Stimulated activated CD8-positive, alpha-beta memory T cell treated with anti-CD3 and anti-CD28 coated beads, Interleukin-7, amount 100 ng/mL, for 1 hour (primary cell): Measurements from ENCODE around the gene RCL1.

Experiments used
- DNase-seq, 2 donors: peaks; one replicate each; pipeline ENCODE4 v3.0.0-alpha.2; 2020; ENCODE audit warnings: low read depth in 2 of 2

RCL1 gene

GRCh38 chr9:4842213-4842612 is 49.5 kb downstream of the RCL1 start:
- DNase-seq: no peak

- DNase-seq: no peak
Observed at GRCh38 chr9:4842734-4843133, 50.0 kb downstream of the RCL1 start.

- DNase-seq: no peak
Observed at GRCh38 chr9:4844056-4844838, 51.5 kb downstream of the RCL1 start.

DNA sequence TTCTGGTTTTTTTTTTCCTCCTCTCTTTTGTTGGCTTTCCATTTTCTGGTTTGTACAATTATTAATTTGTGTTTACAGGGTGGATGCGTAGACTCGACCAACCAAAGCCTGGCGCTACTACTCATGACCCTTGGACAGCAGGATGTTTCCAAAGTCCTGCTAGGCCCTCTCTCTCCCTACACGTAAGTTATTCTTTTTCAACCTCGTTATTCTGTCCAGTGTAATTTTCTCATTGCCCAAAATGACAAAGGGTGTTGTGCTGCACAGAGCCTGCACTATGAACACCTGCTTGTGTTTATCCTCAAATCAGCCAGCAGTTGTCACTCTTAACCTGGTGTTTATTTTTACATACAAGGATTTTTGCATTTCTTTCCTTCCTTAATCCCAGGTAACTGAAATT is 56.6 kb downstream of the RCL1 start:
- no peak for DNase-seq

- no peak for DNase-seq
Observed at GRCh38 chr9:4850603-4851310, 58.0 kb downstream of the RCL1 start.

DNA sequence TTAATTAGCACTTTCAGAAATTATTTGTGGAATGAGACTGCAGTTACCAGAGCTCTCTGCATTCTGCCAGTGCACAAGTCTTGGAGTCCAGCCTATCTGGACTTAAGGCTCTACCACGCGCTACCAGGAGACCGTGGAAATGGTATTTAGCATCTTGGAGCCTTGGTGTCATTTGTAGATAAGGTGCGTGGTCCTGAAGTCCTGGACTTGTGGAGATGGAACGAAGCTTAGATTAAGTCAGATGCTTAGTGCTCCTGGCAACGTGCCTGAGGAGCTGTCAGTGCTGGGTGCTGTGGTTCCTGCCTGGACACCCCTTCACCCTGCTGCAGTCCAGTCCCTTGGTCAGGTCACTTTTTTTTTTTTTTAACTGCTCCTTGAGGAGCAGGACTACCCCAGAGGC is 59.7 kb downstream of the RCL1 start:
- DNase-seq: no peak

- DNase-seq: no peak
Observed at GRCh38 chr9:4854265-4854590, 61.5 kb downstream of the RCL1 start.

GRCh38 chr9:4855841-4856240 is 63.1 kb downstream of the RCL1 start:
- DNase-seq: no peak

DNA sequence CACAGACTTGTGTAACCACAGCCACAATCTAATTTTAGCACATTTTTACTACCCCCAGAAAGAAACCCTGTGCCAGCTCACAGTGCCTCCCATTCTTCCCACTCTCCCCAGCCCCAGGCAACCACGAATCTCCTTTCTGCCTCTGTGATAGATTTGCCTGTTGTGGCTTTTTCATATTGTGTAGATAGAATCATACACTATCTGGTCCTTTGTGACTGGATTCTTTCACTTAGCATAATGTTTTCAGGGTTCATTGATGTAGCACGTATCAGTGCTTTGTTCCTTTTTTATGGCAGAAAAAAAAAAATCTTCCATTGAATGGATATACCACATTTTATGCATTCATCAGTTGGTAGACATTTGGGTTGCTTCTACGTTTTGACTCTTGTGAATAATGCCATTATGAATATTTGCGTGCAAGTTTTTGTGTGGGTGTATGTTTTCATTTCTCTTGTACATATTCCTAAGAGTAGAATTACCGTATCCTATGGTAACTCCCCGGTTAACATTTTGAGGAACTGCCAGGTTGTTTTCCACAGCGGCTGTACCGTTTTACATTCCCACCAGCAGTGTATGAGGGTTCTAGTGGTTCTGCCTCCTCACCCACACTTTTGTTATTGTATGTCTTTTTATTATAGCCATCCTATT is 64.5 kb downstream of the RCL1 start:
- no peak for DNase-seq

- no peak for DNase-seq
Observed at GRCh38 chr9:4859035-4859434, 66.3 kb downstream of the RCL1 start.

GRCh38 chr9:4860383-4860782 is 67.6 kb downstream of the RCL1 start:
- no peak for DNase-seq

DNA sequence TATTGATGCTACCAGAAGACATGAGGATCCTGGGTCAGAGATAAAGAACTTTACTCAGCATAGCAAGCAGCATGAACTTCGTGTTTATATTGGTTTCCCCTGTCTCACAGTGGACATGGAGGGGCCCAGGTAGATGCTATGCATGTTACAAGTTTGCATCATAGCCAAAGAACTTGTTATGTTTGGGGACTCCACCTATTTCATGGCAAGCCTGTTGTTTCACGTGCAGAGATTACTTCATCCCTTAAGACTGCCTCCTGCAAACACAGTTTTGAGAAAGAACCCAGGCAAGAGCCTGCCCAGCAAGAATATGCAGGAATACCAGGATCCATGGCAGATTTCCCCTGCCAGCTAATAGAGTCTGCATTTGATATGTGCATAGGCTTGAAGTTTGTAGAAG is 68.4 kb downstream of the RCL1 start:
- DNase-seq: no peak

DNA sequence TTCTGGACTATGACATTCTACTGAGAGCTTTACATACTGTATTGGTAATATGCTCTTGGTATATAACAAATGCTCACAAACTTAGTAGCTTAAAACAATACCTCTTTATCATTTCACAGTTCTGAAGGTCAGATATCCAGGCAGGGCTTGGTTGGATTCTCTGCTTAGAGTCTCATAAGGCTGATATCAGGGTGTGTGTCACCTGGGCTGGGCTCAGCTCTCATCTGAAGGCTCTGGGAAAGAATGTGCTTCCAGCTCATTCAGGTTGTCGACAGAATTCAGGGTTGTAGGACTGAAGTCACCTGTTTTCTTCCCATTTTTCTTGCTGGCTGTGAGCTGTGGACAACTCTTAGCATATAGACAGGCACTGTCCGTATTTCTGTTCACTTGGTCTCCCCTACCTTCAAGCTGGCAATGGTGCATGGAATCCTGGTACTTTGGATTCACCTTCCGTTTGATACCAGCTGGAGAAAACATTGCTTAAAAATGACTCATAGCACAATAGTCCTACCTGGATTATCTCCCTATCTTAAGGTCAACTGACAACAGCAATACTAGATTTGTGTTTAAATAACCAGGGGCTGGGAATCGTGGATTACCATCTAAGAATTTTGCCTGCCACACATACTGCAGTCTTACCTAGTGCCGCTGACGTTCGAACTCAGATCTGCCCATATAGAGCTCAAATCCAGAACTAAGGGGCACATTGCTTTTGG is 69.2 kb downstream of the RCL1 start:
- DNase-seq: no peak

GRCh38 chr9:4862506-4863250 is 69.9 kb downstream of the RCL1 start:
- DNase-seq: no peak

DNA sequence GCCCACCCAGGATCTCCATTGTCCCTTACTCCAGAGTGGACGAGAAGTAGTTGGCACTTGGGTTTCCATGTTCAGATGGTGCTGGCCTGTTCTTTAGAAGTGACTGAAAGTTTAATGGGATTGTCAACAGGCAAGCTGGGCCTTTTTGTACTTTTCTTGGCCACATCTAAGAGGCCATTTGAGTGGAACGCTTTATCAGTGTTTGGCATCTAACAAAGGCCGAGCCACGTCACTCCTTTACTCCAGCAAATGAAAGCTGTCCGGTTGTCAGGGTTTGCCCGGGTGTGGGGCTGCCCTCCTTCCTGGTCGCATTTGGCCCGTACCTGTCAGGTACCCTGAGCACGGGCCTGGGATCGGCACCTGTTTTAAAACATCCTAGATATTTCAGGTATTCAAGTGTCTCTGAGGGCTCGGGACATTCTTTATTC is 71.5 kb downstream of the RCL1 start:
- no peak for DNase-seq

- DNase-seq: no peak
Observed at GRCh38 chr9:4864698-4865097, 72.0 kb downstream of the RCL1 start.

DNA sequence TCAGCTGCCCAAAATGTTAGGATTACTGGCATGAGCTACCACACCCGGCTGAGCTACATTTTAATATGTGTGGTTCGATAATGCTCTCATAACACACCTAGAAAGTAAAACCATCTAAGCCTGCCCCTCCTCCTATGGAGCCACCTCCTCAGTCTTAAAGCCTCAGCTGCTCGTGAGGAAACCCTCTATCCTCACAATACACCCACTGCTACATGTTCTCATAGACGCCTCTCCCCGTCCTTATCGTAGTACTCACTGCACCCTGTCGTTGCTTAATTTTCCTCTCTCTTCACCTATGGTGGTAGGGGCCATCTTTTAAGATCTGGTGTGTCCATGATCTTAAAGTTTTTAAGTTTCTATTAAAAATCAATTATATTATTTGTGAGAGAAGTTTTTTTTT is 72.9 kb downstream of the RCL1 start:
- DNase-seq: no peak

- no peak for DNase-seq
Observed at GRCh38 chr9:4866239-4866969, 73.7 kb downstream of the RCL1 start.

- DNase-seq: no peak
Observed at GRCh38 chr9:4873066-4873465, 80.3 kb downstream of the RCL1 start.

DNA sequence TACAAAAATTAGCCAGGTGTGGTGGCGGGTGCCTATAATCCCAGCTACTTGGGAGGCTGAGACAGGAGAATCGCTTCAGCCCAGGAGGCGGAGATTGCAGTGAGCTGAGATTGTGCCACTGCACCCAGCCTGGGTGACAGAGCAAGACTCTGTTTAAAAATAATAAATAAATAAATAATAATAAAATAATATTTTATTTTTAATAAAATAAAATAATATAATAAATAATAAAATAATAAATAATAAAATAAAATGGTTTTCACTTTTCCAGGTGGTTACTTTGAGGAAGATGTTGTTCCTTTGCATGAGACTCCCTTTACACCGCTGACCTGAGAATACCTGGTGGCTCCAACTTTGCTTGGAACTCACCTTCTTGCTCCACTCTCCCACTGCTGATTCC is 82.8 kb downstream of the RCL1 start:
- no peak for DNase-seq

DNA sequence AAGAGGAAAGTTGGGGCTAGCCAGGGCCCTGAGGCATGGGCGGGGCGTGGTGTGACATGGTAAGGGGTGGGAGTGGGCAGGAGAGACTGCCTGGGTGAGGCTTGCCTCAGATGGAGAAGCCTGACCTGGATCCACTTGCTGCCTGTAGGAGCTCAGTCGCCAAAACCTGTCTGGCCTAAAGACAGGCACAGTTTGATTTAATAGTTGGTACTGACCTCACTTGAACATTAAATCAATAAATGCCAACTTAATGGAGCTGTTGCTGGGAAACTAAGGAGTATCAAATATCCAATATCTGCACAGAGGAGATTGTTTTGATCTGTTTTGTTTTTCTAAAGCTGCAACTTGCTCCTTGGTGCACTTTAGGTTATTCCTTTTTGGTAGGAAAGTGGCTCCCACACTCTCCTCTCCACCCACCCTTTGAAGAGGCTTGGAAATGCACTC is 86.4 kb downstream of the RCL1 start:
- no peak for DNase-seq
